Right lobe of liver (tissue), 4 donors: ENCODE results near the gene DLG4.

Source experiments
- CTCF ChIP-seq, 4 donors: fragments of 200-600 bp in 3 of 4; fragments of 450-650 bp in 1 of 4; IDR thresholded peaks; one replicate each; pipeline versions ENCODE4 v1.5.1 to v1.8.0; 2016 to 2022; ENCODE audit warnings: antibody characterized with exemption in 4 of 4, mild to moderate bottlenecking in 2 of 4
- POLR2A ChIP-seq: fragments of 450-650 bp; IDR thresholded peaks from one replicate; pipeline ENCODE4 v1.6.1; 2017; ENCODE audit warnings: antibody characterized with exemption, mild to moderate bottlenecking
- donor health status: DM: no; HTN: no; CAD: no.
- donor health status: DM: no; HTN: no; CAD: no.
- donor health status: DM: no; HTN: yes; CAD: no.

- TF ChIP-seq POLR2A (no peak), CTCF (IDR thresholded peaks at IDR 0.05) (no peak)
Observed at GRCh38 chr17:7147772-7148171, 71.9 kb downstream of the DLG4 start.
